Osteoblast (primary cell): ENCODE data around the gene PDGFB. TPM values are rescaled to one million over a fixed set of nuclear protein-coding genes. Genes with fewer than 3 reads are reported as not detected.

Experiments used
- DNase-seq: peaks from one replicate; pipeline ENCODE4 v3.0.0; 2011; ENCODE audit warnings: low spot score, mixed read lengths; ENCODE audit not compliant: insufficient read length; ENCODE audit errors: missing footprints
- H2AFZ ChIP-seq: 2 replicates; pipeline ENCODE4 v1.6.0; 2011; ENCODE audit warnings: mild to moderate bottlenecking, low read length
- H3K27ac ChIP-seq: 2 replicates; pipeline ENCODE4 v1.5.1; 2011; ENCODE audit warnings: mild to moderate bottlenecking, low read depth, low read length, moderate library complexity
- H3K27me3 ChIP-seq: 2 replicates; pipeline ENCODE4 v1.6.0; 2012; ENCODE audit warnings: mild to moderate bottlenecking, control low read depth, inconsistent platforms, low read length, moderate library complexity; ENCODE audit not compliant: insufficient read depth
- H3K36me3 ChIP-seq: 2 replicates; pipeline ENCODE4 v1.5.1; 2011; ENCODE audit warnings: mild to moderate bottlenecking, low read length, control low read depth, moderate library complexity; ENCODE audit not compliant: insufficient read depth
- H3K4me1 ChIP-seq: 2 replicates; pipeline ENCODE4 v1.5.1; 2011; ENCODE audit warnings: mild to moderate bottlenecking, low read length, control low read depth, moderate library complexity; ENCODE audit not compliant: insufficient read depth
- H3K4me2 ChIP-seq: 2 replicates; pipeline ENCODE4 v1.6.0; 2011; ENCODE audit warnings: mild to moderate bottlenecking, low read length; ENCODE audit not compliant: insufficient read depth
- H3K4me3 ChIP-seq: fragments of 200-600 bp; sonication (generic); 3 replicates; pipeline ENCODE4 v1.5.1; 2012; ENCODE audit warnings: mild to moderate bottlenecking, low read length, inconsistent platforms; ENCODE audit not compliant: insufficient read depth
- H3K79me2 ChIP-seq: 2 replicates; pipeline ENCODE4 v1.6.0; 2012; ENCODE audit warnings: mild to moderate bottlenecking, low read length, control low read depth, inconsistent platforms; ENCODE audit not compliant: insufficient read depth
- H3K9me3 ChIP-seq: 2 replicates; pipeline ENCODE4 v1.5.1; 2011; ENCODE audit warnings: low read depth, low read length, control low read depth
- H4K20me1 ChIP-seq: 2 replicates; pipeline ENCODE4 v1.6.0; 2012; ENCODE audit warnings: mild to moderate bottlenecking, low read length, control low read depth; ENCODE audit not compliant: insufficient read depth
- CTCF ChIP-seq: IDR thresholded peaks from 2 replicates; pipeline ENCODE4 v1.5.1; 2011; ENCODE audit warnings: mild to moderate bottlenecking, low read depth, low read length, moderate library complexity; ENCODE audit errors: extremely low read depth
- total RNA-seq: library from RNA; depleted of rRNA; stranded (reverse); fragments of >200 nt; gene quantifications from 2 replicates; pipeline ENCODE4 v1.2.3, GENCODE V29; 2012

Gene PDGFB
- total RNA-seq, 1 donor = under 0.01 TPM

- H2AFZ ChIP-seq = no peak overlapping the region
- no peak overlapping the region for H3K27ac ChIP-seq
- no peaks in the 10 kb centered on the region for H3K27me3 ChIP-seq
- no peaks in the 10 kb centered on the region for H3K79me2 ChIP-seq
- peaks cover 38% of the 10 kb centered on the region for H3K4me1 ChIP-seq
- H3K9me3 ChIP-seq = peaks cover 5% of the 10 kb centered on the region
- DNase-seq = no peak
- no peaks in the 10 kb centered on the region for H4K20me1 ChIP-seq
- no peak overlapping the region for H3K4me3 ChIP-seq
- TF ChIP-seq CTCF = no peak
- H3K4me2 ChIP-seq = no peak overlapping the region
- H3K36me3 ChIP-seq = no peaks in the 10 kb centered on the region
Observed at GRCh38 chr22:39177791-39178190, 67.0 kb downstream of the PDGFB start.

DNA sequence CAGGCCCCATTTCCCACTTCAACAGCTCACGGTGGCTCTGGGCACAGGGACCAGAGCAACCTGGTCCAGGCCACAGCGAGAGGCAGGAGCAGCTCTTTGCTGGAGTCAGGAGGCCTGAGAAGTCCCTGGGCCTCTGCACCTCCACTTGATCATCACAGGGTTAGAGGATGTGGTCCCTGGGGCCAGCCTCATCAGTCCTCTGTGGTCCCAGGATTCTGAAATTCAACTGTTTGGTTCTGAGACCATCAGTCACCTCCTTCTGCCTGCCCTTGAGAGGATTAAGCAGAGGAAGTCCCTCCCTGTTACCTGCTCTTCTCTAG is 67.4 kb downstream of the PDGFB start:
- no peaks in the 10 kb centered on the region for H3K27me3 ChIP-seq
- H3K9me3 ChIP-seq = peaks cover 5% of the 10 kb centered on the region
- H3K4me1 ChIP-seq = peaks cover 38% of the 10 kb centered on the region
- H3K36me3 ChIP-seq = no peaks in the 10 kb centered on the region
- no peak overlapping the region for H3K4me3 ChIP-seq
- H3K79me2 ChIP-seq = no peaks in the 10 kb centered on the region
- H3K27ac ChIP-seq = no peak overlapping the region
- no peaks in the 10 kb centered on the region for H4K20me1 ChIP-seq
- no peak for DNase-seq
- TF ChIP-seq CTCF = no peak
- no peak overlapping the region for H2AFZ ChIP-seq
- no peak overlapping the region for H3K4me2 ChIP-seq

GRCh38 chr22:39176714-39177455 is 67.9 kb downstream of the PDGFB start:
- TF ChIP-seq CTCF = no peak
- Histone ChIP-seq H2AFZ (no peak overlapping the region), H3K4me1 (peaks cover 38% of the 10 kb centered on the region), H3K4me2 (peak overlapping the region; percentile 55), H3K36me3 (no peaks in the 10 kb centered on the region), H3K4me3 (no peak overlapping the region), H3K27me3 (no peaks in the 10 kb centered on the region), H3K9me3 (peaks cover 5% of the 10 kb centered on the region), H3K79me2 (no peaks in the 10 kb centered on the region), H4K20me1 (no peaks in the 10 kb centered on the region), H3K27ac (no peak overlapping the region)
- DNase-seq = peak; percentile 63

GRCh38 chr22:39176143-39176713 is 68.6 kb downstream of the PDGFB start:
- Histone ChIP-seq H2AFZ (no peak overlapping the region), H3K4me1 (peaks cover 38% of the 10 kb centered on the region), H3K27me3 (no peaks in the 10 kb centered on the region), H4K20me1 (no peaks in the 10 kb centered on the region), H3K9me3 (no peaks in the 10 kb centered on the region), H3K79me2 (no peaks in the 10 kb centered on the region), H3K36me3 (no peaks in the 10 kb centered on the region), H3K4me2 (peak overlapping the region; percentile 55), H3K27ac (no peak overlapping the region), H3K4me3 (peak overlapping the region; percentile 40)
- no peak for TF ChIP-seq CTCF
- peak; percentile 93 for DNase-seq
